ENCODE measurements around the gene SH3BP4.

SH3BP4 gene

GRCh38 chr2:234967201-234967869, 15.5 kb downstream of the SH3BP4 start:
- no peak for DNase-seq (ENCODE audit: low read depth)

- DNase-seq (ENCODE audit: low read depth), result no peak
Measured at GRCh38 chr2:234967870-234968208, 16.0 kb downstream of the SH3BP4 start.

- DNase-seq (ENCODE audit: low read depth), result no peak
Measured at GRCh38 chr2:234968631-234969305, 17.0 kb downstream of the SH3BP4 start.

- no peak for DNase-seq (ENCODE audit: low read depth)
Measured at GRCh38 chr2:234969306-234970098, 17.7 kb downstream of the SH3BP4 start.

- no peak for DNase-seq (ENCODE audit: low read depth)
Measured at GRCh38 chr2:234970099-234970440, 18.3 kb downstream of the SH3BP4 start.

GRCh38 chr2:234970477-234970882, 18.7 kb downstream of the SH3BP4 start:
- no peak for DNase-seq (ENCODE audit: low read depth)

- DNase-seq (ENCODE audit: low read depth), result no peak
Measured at GRCh38 chr2:234971496-234971895, 19.7 kb downstream of the SH3BP4 start.

- no peak for DNase-seq (ENCODE audit: low read depth)
Measured at GRCh38 chr2:234973008-234973407, 21.2 kb downstream of the SH3BP4 start.

- DNase-seq (ENCODE audit: low read depth), result peak; percentile 82
Measured at GRCh38 chr2:234974501-234975385, 22.9 kb downstream of the SH3BP4 start.

GRCh38 chr2:234975611-234976010, 23.8 kb downstream of the SH3BP4 start:
- no peak for DNase-seq (ENCODE audit: low read depth)

GRCh38 chr2:234976479-234977227, 24.8 kb downstream of the SH3BP4 start:
- DNase-seq (ENCODE audit: low read depth), result no peak

- no peak for DNase-seq (ENCODE audit: low read depth)
Measured at GRCh38 chr2:234977228-234977679, 25.4 kb downstream of the SH3BP4 start.

- no peak for DNase-seq (ENCODE audit: low read depth)
Measured at GRCh38 chr2:234978466-234979203, 26.8 kb downstream of the SH3BP4 start.

GRCh38 chr2:234979204-234980167, 27.7 kb downstream of the SH3BP4 start:
- DNase-seq (ENCODE audit: low read depth), result peak; percentile 75

GRCh38 chr2:234980451-234981187, 28.8 kb downstream of the SH3BP4 start:
- no peak for DNase-seq (ENCODE audit: low read depth)

GRCh38 chr2:234981197-234982095, 29.6 kb downstream of the SH3BP4 start:
- peak; percentile 100 for DNase-seq (ENCODE audit: low read depth)

GRCh38 chr2:234982096-234982834, 30.4 kb downstream of the SH3BP4 start:
- no peak for DNase-seq (ENCODE audit: low read depth)
